Type B pancreatic cell (in vitro differentiated cells): ENCODE results near the gene FHOD1. TPM values are rescaled to one million over a fixed set of nuclear protein-coding genes. Genes with fewer than 3 reads are reported as not detected.
A peak's percentile ranks its signal among the peaks of the same experiment; 100 is the strongest.

Experiments
- DNase-seq: peaks from one replicate; pipeline ENCODE4 v3.0.0; 2021; ENCODE audit warnings: mixed read lengths; ENCODE audit not compliant: unreplicated experiment; ENCODE audit errors: extremely low spot score
- H3K27ac Mint-ChIP-seq: 2 replicates; pipeline ENCODE4 v1.8.0; 2021; ENCODE audit warnings: mild to moderate bottlenecking, mixed read lengths
- H3K27me3 Mint-ChIP-seq: 2 replicates; pipeline ENCODE4 v1.8.0; 2021; ENCODE audit warnings: mixed read lengths
- H3K36me3 Mint-ChIP-seq: 2 replicates; pipeline ENCODE4 v1.8.0; 2021; ENCODE audit warnings: mixed read lengths
- H3K4me1 Mint-ChIP-seq: one replicate; pipeline ENCODE4 v1.8.0; 2021; ENCODE audit warnings: mixed read lengths; ENCODE audit not compliant: unreplicated experiment
- H3K4me3 Mint-ChIP-seq: 2 replicates; pipeline ENCODE4 v1.8.0; 2021; ENCODE audit warnings: mild to moderate bottlenecking, mixed read lengths
- H3K9me3 Mint-ChIP-seq: 2 replicates; pipeline ENCODE4 v1.8.0; 2021; ENCODE audit warnings: mixed read lengths
- total RNA-seq: library from RNA; stranded (reverse); gene quantifications from 2 replicates; pipeline ENCODE4 v1.2.1, GENCODE V29; 2021; ENCODE audit warnings: low replicate concordance
- TF ChIP-seq, protein P1 (sequence below): fragments of 200-600 bp; sonication (generic); conservative IDR thresholded peaks from 2 replicates; pipeline ENCODE4 v1.5.0; 2021; ENCODE audit warnings: antibody characterized with exemption, mild to moderate bottlenecking

FHOD1 gene
- total RNA-seq, 1 donor from 2014 or later: 34.7 TPM

DNA sequence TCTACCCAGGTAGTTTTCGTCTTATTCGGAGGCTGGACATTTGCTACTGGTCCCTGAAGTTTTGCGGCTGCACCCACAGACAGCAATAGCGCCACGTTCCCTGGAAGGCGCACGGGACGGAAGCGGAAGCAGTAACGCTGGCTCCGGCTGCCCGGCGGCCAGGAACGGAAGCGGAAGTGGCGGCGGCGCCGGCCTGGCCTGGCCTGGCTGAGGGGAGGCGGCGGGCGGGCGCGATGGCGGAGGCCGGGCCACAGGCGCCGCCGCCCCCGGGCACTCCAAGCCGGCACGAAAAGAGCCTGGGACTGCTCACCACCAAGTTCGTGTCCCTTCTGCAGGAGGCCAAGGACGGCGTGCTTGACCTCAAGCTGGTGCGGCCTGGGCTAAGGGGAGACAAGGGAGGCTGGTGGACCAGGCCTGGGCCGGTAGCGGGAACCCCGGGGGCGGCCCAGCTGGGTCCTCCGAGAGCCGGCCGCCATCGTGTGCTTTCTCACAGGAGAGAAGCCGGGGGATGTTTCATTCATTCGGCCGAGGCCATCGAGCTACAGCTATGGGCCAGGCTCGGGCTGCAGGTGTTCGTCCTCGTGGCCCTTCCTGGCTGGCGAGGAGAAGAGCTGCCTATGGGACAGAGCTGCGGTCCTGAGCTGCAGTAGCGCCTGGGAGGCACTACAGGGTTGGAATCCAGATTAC is 55.1 kb downstream of the FHOD1 start, which contains the start of gene E2F4:
Gene E2F4 (plus strand): TSS at position 161 of the 687 bp plus-strand sequence. CDS start 73 bp downstream, at position 234.
- Mint-ChIP-seq H3K4me1 (peaks cover 8% of the 10 kb centered on the region), H3K9me3 (no peaks in the 10 kb centered on the region), H3K27ac (peak within 1 kb of the TSS; percentile 74), H3K4me3 (peak within 1 kb of the TSS; percentile 91), H3K36me3 (peaks cover 6% of the 10 kb centered on the region), H3K27me3 (no peaks in the 10 kb centered on the region)
- TF ChIP-seq, protein P1, sequence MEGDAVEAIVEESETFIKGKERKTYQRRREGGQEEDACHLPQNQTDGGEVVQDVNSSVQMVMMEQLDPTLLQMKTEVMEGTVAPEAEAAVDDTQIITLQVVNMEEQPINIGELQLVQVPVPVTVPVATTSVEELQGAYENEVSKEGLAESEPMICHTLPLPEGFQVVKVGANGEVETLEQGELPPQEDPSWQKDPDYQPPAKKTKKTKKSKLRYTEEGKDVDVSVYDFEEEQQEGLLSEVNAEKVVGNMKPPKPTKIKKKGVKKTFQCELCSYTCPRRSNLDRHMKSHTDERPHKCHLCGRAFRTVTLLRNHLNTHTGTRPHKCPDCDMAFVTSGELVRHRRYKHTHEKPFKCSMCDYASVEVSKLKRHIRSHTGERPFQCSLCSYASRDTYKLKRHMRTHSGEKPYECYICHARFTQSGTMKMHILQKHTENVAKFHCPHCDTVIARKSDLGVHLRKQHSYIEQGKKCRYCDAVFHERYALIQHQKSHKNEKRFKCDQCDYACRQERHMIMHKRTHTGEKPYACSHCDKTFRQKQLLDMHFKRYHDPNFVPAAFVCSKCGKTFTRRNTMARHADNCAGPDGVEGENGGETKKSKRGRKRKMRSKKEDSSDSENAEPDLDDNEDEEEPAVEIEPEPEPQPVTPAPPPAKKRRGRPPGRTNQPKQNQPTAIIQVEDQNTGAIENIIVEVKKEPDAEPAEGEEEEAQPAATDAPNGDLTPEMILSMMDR: no peak
- DNase-seq: peak; percentile 89

DNA sequence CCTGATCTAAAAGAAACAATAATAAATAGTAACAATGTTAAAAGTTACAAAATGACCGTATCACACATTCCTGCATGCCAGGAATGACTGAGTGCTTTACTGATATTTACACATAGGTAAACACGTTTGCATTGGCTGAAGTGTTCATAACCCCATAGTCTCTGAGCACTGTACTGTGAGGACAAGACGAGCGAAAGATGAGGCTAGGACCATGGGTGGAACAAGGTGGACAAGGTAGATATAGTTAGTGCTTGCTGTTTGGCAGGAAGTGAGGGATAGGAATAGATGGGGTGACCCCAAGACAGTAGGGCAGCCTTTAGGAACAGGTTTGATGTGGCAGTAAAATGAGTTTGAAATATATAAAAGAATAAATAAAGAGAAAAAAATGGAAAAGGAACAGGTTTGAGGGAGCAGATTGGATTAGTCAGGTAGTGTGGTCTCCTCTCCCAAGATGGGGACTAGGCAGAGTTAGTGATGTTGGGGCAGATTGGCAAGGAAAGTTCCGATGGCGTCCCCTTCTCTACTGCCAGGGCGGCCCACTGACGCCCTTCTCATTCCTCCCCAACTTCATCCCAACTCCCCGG is 55.8 kb downstream of the FHOD1 start:
- Mint-ChIP-seq H3K36me3 (peaks cover 6% of the 10 kb centered on the region), H3K27me3 (peaks cover 2% of the 10 kb centered on the region), H3K4me1 (peaks cover 8% of the 10 kb centered on the region), H3K27ac (peak overlapping the region; percentile 69), H3K4me3 (peak overlapping the region; percentile 91), H3K9me3 (no peaks in the 10 kb centered on the region)
- no peak for DNase-seq
- TF ChIP-seq, protein P1: no peak

DNA sequence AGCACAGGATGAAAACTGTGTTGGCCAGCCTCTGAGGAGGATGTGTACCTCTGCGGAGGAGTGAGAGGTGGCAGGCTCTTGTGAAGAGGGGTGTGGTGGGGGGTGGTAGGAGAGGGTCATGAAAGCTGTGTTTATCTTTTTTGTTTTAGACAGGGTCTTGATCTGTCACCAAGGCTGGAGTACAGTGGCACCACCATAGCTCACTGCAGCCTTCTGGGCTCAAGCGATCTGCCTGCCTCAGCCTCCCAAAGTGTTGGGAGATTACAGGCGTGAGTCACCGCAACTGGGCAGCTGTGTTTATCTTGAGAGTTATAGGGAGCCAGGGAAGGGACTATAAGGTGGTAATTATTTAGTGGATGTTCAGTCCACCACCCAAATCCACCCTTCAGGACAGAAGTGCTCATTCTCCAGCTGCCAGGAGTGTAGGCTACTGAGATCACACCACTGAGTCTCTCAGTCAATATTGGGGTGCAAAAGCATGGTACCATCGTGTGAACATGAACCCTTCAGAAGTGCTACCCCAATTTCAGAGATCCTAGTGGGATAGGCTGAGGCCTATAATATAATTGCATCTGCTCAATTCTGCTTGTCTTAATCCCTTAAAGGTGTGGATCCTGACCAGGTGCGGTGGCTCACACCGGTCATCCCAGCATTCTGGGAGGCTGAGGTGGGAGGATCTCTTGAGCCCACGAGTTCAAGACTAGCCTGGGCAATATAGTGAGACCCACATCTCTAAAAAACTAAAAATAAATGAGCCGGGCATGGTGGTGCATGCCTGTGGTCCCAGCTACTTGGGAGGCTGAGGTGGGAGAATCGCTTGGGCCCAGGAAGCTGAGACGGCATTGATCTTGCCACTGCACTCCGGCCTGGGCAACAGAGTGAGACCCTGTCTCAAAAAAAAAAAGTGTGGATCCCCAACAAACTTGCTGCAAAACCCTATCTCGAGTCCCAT is 56.6 kb downstream of the FHOD1 start:
- TF ChIP-seq, protein P1: no peak
- H3K4me1 Mint-ChIP-seq: peaks cover 8% of the 10 kb centered on the region
- peaks cover 5% of the 10 kb centered on the region for H3K27me3 Mint-ChIP-seq
- DNase-seq: no peak
- H3K9me3 Mint-ChIP-seq: no peaks in the 10 kb centered on the region
- no peaks in the 10 kb centered on the region for H3K36me3 Mint-ChIP-seq
- H3K27ac Mint-ChIP-seq: peak overlapping the region; percentile 31
- no peak overlapping the region for H3K4me3 Mint-ChIP-seq

DNA sequence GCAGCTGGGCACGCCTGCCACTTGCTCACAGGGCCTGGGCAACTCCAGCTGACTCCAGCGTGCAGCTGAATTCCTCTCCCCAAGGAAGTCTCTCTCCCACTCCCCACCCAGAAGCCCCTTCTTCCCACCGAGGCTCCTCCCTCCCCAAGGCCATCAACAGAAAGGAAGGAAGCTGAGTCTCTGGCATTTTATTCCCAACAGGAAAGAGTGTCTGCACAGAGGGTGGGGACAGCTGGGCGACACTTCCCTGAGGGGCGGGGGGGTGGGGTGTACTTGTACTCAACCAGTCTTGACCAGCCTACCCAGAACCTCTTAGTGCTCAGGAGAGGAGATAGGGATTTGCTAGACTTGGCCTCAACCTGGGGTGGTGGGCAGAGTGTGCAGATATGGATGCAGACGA is 57.2 kb downstream of the FHOD1 start, which contains the start of gene EXOC3L1:
Gene EXOC3L1 (minus strand): TSS at position 96 of the 400 bp plus-strand sequence. CDS start 460 bp downstream, outside the sequence.
- peak within 1 kb of the TSS; percentile 31 for H3K27ac Mint-ChIP-seq
- peaks cover 11% of the 10 kb centered on the region for H3K27me3 Mint-ChIP-seq
- H3K4me3 Mint-ChIP-seq: no peak within 1 kb of the TSS
- peaks cover 15% of the 10 kb centered on the region for H3K4me1 Mint-ChIP-seq
- H3K9me3 Mint-ChIP-seq: no peaks in the 10 kb centered on the region
- TF ChIP-seq, protein P1: no peak
- no peaks in the 10 kb centered on the region for H3K36me3 Mint-ChIP-seq
- DNase-seq: no peak

DNA sequence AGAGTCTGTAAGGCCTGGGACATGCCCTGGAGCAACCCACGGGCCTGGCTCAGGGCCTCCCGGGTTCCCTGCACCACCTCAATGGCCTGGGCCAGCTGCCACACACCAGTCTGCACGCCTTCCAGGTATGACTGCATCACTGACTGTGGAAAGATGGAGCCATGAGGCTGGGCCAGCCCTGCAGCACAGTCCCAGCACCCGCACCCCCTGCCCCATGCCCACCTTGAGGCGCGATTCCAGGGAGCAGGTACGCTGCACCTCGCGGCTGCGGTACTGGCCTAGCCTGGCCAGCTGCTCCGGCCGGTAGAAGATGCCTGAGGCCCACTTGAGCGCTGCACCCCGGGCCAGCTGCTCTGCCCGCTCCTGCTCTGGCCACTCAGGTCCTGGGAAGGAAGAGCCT is 58.5 kb downstream of the FHOD1 start:
- Mint-ChIP-seq H3K4me1 (peaks cover 16% of the 10 kb centered on the region), H3K4me3 (no peak overlapping the region), H3K36me3 (no peaks in the 10 kb centered on the region), H3K27ac (no peak overlapping the region), H3K9me3 (no peaks in the 10 kb centered on the region), H3K27me3 (peaks cover 12% of the 10 kb centered on the region)
- no peak for DNase-seq
- TF ChIP-seq, protein P1: no peak
